ENCODE measurements around the gene NUP214.
A peak's percentile ranks its signal among the peaks of the same experiment; 100 is the strongest.

NUP214 gene

DNA sequence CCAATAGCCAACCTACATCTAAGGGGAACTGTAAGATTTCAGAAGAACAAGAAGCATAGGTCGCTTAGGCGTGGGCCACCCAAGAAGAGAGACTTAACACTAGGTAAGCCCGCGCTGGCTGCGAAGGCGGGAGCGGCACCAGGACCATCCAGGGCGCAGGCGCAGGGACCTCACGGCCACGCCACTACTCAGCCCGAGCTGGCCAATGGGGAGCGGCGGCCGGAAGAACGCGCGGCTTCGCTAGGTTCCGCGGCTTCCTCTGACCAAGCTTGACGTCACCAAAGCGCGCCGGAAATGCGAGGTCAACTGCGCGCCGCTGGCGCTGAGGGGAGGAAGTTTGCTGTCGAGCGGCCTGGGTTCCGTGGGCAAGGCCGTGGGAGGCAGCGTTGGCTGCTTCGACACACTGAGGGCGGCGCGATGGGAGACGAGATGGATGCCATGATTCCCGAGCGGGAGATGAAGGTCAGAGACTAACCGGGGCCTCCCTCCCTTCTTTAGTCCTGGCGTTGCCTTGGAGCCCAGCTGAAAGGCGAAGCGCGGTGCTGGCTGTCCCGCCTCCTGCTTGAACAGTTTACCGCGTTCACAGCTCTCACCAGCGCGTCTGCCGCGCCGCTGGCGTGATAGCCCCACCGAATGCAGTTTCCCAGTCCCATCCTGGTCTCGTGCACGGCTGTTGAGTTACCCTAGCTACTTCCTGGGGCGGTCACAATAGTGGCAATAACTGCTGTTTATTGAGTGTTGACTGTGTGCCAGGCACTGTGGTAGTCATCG is at the start of gene NUP214:
Gene NUP214 (plus strand): TSS at position 299 of the 771 bp plus-strand sequence. CDS start 119 bp downstream, at position 418.
- DNase-seq (peak; percentile 100), ATAC-seq (peak; percentile 99)
- Mint-ChIP-seq H3K4me3 (peak within 1 kb of the TSS; percentile 99), H3K36me3 (ENCODE audit: low read depth) (peaks cover 34% of the 10 kb centered on the region), H3K4me1 (peaks cover 41% of the 10 kb centered on the region), H3K27ac (peak within 1 kb of the TSS; percentile 99), H3K9me3 (no peaks in the 10 kb centered on the region), H3K27me3 (no peaks in the 10 kb centered on the region)

DNA sequence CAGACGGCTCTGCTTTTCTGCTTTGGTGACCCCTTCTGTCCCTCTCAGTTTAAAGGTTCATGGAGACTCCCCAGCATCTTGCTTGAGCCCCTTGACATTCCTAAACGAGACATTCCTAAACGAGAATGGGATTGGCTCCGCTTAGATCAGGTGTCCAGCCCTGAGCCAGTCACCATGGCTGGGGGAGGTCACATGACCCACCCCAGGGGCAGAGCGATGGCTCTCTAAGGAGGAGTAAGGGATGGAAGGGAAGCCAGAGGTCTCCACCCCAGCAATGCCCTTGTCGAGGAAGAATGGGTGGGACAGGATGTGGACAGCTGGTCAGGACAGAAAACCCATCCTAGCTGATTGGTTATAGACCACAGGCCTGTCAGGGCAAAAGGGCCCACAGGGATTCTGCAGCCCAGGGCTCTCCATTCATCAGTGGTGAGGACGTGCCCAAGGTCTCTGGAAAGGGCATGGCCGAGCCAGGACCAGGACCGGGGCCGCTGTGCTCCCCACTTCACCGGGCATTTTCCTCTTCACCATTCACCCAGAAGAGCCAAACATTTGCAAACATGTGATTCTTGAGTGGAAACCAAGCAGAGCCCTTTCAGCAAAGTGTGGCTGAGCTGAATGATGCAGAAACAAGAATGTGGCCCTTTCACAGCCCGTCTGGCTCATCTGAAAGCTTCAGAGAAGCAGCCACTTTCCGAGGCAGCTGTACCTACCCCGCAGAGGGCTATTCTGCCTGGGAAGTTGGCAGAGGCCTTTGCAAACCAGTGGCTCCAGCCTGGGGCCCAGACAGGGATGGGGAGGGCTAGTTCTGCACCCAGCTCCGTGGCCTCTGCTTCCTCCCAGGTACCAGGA is 48.8 kb upstream of the NUP214 start:
- no peak overlapping the region for H3K4me3 Mint-ChIP-seq
- no peaks in the 10 kb centered on the region for H3K27me3 Mint-ChIP-seq
- DNase-seq = no peak
- no peaks in the 10 kb centered on the region for H3K9me3 Mint-ChIP-seq
- no peaks in the 10 kb centered on the region for H3K36me3 Mint-ChIP-seq (ENCODE audit: low read depth)
- H3K27ac Mint-ChIP-seq = no peak overlapping the region
- no peaks in the 10 kb centered on the region for H3K4me1 Mint-ChIP-seq
- ATAC-seq = no peak

DNA sequence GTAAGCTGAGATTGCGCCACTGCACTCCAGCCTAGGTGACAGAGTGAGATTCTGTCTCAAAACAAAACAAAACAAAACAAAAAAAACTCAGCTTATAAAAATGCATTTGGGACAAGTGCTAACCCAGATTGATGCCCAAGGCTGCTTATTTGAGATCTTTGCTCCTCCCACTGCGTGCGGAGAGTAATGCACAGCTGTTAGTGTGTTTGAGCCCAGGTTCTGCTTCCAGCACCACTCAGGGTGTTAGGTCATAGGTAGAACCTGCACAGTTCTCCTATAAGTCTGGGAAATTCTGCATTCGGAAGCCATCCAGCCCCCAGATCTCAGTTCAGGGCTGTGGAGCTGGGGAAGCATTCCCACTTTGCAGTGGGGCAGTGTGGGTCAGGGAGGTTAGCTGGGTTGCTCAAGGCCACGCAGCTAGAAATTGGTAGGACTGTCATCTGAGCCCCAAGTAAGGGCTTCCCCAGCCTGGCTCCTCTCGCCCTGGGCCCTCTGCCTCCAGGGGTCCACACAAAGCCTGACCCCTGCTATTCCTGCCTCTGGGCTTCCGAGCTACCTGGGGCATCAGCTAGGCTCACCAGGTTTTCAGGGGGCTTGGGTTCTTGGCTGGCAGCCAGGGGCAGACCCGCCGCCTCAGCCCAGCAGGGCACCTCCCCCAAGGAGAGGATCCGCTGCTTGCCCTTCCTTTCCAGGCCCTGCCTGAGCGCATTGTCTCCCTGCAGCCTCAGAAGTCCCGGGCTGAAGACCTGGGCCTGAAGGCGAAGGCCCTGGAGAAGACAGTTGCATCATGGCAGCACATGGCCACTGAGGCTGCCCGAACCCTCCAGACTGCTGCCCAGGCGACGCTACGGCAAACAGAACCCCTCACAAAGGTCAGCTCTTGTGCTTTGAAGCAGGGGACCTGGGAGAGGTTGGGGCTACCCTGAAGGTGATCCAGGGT is 46.7 kb upstream of the NUP214 start:
- no peaks in the 10 kb centered on the region for H3K4me1 Mint-ChIP-seq
- no peaks in the 10 kb centered on the region for H3K9me3 Mint-ChIP-seq
- peaks cover 2% of the 10 kb centered on the region for H3K27me3 Mint-ChIP-seq
- no peaks in the 10 kb centered on the region for H3K36me3 Mint-ChIP-seq (ENCODE audit: low read depth)
- ATAC-seq = no peak
- no peak overlapping the region for H3K27ac Mint-ChIP-seq
- no peak overlapping the region for H3K4me3 Mint-ChIP-seq
- no peak for DNase-seq

DNA sequence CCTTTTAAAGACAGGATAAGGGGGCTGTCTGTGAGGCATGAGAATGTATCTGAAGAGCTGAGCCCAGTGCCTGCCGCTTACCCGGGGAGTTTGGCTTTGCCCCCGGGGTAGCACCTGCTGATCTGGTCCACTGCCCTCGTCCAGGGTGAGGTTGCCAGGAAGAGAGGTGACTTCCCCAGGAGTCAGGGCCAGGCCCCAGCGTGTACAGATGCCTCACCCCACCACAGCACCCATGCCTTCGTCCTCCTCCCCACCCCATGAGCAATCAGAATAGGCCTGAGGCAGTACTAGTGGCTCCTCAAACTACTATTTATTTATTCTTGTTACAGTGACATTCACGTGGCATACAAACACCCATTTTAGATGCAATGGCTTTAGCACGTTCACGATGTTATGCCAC is 44.8 kb upstream of the NUP214 start:
- DNase-seq (no peak), ATAC-seq (no peak)
- H3K4me1 Mint-ChIP-seq = no peaks in the 10 kb centered on the region
- H3K9me3 Mint-ChIP-seq = no peaks in the 10 kb centered on the region
- H3K27ac Mint-ChIP-seq = no peak overlapping the region
- H3K36me3 Mint-ChIP-seq (ENCODE audit: low read depth) = no peaks in the 10 kb centered on the region
- no peak overlapping the region for H3K4me3 Mint-ChIP-seq
- peaks cover 2% of the 10 kb centered on the region for H3K27me3 Mint-ChIP-seq

DNA sequence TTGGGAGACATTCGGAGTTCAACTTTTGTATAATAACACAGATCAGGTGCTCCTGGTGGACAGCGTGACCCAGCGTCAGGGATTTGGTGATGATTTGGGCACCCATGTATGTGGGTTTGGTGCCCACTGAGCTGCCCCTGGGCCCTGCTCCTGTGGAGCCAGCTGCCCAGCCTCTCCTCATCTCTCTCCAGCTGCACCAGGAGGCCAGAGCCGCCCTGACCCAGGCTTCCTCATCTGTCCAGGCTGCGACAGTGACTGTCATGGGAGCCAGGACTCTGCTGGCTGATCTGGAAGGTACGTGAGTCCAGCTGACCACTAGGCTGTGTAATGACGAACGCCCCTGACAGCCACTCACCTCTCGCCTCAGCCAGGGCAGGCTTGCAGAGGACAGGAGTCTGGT is 43.5 kb upstream of the NUP214 start:
- DNase-seq (no peak), ATAC-seq (no peak)
- Mint-ChIP-seq H3K27me3 (peaks cover 2% of the 10 kb centered on the region), H3K27ac (no peak overlapping the region), H3K36me3 (ENCODE audit: low read depth) (no peaks in the 10 kb centered on the region), H3K4me3 (no peak overlapping the region), H3K9me3 (no peaks in the 10 kb centered on the region), H3K4me1 (no peaks in the 10 kb centered on the region)

DNA sequence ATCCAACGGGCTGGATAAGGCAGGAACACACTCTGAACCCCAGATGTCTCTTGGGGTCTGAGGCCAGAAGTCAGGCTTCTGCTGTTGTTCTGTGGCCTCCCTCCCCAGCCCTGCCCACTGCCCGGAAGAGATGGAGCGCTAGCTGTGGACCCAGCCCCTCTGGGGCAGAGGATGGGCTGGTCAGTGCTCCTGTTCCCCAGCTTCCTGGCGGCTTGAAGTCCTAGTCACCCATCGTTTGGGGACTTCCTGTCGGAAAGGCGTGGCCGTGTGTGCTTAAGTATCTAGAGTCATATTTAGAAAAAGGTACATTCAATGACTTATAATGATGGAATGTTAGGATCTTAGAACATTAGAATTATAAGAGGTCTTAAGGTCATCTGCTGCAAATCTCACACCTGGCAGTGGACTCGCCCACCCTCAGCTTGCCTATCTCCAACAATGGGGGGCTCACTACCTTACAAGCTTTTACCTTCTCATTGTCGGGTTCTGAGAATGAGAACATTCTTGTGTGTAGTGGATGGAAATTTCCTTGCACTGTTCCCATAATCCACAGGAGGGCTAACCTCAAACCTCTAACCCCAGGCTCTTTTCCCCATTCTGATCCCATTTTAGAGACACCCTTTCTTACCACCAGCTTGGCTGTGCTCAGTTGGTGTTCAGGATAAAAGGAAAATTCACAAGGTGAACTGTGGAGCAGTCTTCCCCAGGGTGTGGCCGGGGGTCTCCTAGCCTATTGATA is 42.4 kb upstream of the NUP214 start:
- DNase-seq = no peak
- H3K27me3 Mint-ChIP-seq = peaks cover 2% of the 10 kb centered on the region
- no peaks in the 10 kb centered on the region for H3K9me3 Mint-ChIP-seq
- no peak for ATAC-seq
- H3K4me3 Mint-ChIP-seq = no peak overlapping the region
- no peak overlapping the region for H3K27ac Mint-ChIP-seq
- H3K36me3 Mint-ChIP-seq (ENCODE audit: low read depth) = no peaks in the 10 kb centered on the region
- no peaks in the 10 kb centered on the region for H3K4me1 Mint-ChIP-seq

DNA sequence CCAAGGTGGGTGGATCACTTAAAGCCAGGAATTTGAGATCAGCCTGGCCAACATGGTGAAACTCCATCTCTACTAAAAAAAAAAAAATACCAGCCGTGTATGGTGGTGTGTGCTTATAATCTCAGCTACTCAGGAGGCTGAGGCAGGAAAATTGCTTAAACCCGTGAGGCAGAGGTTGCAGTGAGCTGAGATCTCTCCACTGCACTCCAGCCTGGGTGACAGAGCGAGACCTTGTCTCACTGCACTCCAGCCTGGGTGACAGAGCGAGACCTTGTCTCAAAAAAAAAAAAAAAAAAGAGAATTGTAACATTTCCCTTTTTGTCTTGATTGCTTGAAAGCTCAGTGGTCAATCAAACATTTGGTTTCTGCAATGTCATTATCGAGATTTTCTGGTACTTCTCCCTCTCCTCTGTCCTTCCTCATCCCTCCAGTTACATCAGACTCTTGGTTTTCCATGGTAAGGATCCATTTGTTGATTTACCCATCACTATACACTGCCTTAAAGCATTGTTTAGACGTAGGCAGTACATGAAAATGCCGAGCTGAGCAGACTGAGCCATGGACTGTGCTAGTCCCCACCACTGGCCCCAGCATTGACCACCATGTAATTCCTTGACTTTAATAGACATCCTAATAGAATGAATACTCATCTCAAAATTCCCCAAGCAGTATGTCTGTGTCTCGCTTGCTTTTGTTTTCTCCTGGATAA is 40.6 kb upstream of the NUP214 start:
- Mint-ChIP-seq H3K4me1 (no peaks in the 10 kb centered on the region), H3K36me3 (ENCODE audit: low read depth) (no peaks in the 10 kb centered on the region), H3K4me3 (no peak overlapping the region), H3K27me3 (peaks cover 2% of the 10 kb centered on the region), H3K9me3 (no peaks in the 10 kb centered on the region), H3K27ac (no peak overlapping the region)
- no peak for ATAC-seq
- no peak for DNase-seq

DNA sequence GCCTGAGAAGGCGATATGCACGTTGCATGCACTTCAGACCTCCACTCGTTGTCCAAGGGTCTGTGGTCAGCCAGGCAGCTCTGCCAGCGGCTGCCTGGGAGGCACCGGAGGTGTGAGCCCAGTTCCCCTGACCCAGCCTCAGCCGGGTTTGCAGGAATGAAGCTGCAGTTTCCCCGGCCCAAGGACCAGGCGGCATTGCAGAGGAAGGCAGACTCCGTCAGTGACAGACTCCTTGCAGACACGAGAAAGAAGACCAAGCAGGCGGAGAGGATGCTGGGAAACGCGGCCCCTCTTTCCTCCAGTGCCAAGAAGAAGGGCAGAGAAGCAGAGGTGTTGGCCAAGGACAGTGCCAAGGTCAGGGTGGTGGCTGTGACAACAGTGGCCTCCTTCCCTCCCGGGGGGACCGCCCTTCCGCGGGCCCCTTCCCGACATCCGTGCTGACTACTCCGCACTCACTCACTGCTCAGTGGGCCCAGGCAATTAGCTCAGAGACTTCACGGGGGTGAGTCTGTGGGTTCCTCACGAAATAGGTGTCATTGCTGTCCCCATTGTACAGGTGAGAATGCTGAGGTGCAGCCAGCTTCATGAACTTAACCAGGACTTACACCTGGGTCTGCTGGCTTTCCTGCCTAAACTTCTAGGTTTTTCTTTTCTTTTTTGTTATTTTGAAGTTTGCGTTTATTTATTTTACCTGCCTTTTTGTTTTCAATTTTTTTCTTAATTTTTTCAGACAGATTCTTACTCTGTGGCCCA is 39.8 kb upstream of the NUP214 start:
- Mint-ChIP-seq H3K36me3 (ENCODE audit: low read depth) (no peaks in the 10 kb centered on the region), H3K4me3 (no peak overlapping the region), H3K27ac (no peak overlapping the region), H3K27me3 (peaks cover 2% of the 10 kb centered on the region), H3K4me1 (no peaks in the 10 kb centered on the region), H3K9me3 (no peaks in the 10 kb centered on the region)
- no peak for ATAC-seq
- no peak for DNase-seq

DNA sequence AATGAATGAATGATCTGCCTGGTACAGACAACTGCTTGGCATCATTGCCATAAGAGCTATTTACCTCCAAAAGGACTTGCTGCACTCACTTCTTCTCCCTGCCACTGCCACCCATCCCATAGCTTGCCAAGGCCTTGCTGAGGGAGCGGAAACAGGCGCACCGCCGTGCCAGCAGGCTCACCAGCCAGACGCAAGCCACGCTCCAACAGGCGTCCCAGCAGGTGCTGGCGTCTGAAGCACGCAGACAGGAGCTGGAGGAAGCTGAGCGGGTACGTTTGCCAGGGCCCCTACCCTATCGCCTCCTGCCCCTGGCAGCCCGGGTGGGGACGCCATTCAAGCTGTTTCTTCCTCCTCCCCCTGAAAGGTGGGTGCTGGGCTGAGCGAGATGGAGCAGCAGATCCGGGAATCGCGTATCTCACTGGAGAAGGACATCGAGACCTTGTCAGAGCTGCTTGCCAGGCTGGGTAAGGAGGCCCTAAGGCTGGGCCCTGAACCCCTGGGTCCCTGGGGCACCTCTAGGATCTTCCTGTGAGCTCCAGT is 38.0 kb upstream of the NUP214 start:
- DNase-seq = no peak
- Mint-ChIP-seq H3K9me3 (no peaks in the 10 kb centered on the region), H3K36me3 (ENCODE audit: low read depth) (no peaks in the 10 kb centered on the region), H3K4me3 (no peak overlapping the region), H3K27me3 (no peaks in the 10 kb centered on the region), H3K27ac (no peak overlapping the region), H3K4me1 (no peaks in the 10 kb centered on the region)
- ATAC-seq = no peak

DNA sequence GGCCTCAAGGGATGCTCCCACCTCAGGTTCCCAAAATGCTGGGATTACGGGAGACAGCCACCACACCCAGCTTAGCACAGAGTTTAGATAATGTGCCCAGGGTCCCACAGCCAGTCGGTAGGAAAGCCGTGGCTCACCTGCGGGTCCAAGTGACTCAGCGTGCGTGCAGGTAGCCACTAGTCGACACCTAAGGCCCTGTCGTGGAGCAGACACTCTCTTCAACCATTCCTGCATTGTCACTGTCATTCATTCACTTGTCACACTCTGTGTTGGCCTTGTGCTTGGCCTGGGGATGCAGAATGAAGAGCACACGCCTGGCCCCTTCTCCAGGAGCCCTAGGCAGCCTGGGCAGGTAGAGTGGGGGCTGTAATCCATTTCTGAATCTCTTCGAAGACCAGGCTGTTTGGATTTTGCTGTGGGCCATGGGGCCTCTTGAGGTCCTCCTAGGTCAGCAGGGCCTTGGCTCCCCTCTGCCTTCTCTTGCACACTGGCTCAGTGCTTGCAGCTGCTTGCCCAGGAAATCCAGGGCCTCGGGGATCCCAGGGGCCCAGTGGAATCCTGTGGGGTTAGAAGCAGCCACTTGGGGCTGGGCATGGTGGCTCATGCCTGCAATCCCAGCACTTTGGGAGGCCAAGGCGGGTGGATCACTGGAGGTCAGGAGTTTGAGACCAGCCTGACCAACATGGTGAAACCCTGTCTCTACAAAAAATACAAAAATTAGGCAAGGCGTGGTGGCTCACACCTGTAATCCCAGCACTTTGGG is 35.2 kb upstream of the NUP214 start:
- no peaks in the 10 kb centered on the region for H3K4me1 Mint-ChIP-seq
- H3K9me3 Mint-ChIP-seq = no peaks in the 10 kb centered on the region
- no peak for DNase-seq
- H3K4me3 Mint-ChIP-seq = no peak overlapping the region
- H3K27me3 Mint-ChIP-seq = peaks cover 12% of the 10 kb centered on the region
- no peak overlapping the region for H3K27ac Mint-ChIP-seq
- no peak for ATAC-seq
- no peaks in the 10 kb centered on the region for H3K36me3 Mint-ChIP-seq (ENCODE audit: low read depth)

DNA sequence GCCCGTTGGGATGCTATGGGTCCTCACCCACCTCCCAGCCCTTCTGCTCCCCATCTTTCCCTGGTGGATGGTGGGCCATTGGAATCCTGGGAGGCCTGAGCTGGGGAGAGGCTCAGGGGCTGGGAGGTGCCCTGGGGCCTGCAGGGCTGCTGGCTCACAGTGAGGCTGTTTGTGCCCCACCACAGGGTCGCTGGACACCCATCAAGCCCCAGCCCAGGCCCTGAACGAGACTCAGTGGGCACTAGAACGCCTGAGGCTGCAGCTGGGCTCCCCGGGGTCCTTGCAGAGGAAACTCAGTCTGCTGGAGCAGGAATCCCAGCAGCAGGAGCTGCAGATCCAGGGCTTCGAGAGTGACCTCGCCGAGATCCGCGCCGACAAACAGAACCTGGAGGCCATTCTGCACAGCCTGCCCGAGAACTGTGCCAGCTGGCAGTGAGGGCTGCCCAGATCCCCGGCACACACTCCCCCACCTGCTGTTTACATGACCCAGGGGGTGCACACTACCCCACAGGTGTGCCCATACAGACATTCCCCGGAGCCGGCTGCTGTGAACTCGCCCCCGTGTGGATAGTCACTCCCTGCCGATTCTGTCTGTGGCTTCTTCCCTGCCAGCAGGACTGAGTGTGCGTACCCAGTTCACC is 33.9 kb upstream of the NUP214 start:
- ATAC-seq = no peak
- Mint-ChIP-seq H3K4me1 (peaks cover 3% of the 10 kb centered on the region), H3K27ac (no peak overlapping the region), H3K4me3 (no peak overlapping the region), H3K9me3 (no peaks in the 10 kb centered on the region), H3K36me3 (ENCODE audit: low read depth) (no peaks in the 10 kb centered on the region), H3K27me3 (peaks cover 21% of the 10 kb centered on the region)
- DNase-seq = no peak

DNA sequence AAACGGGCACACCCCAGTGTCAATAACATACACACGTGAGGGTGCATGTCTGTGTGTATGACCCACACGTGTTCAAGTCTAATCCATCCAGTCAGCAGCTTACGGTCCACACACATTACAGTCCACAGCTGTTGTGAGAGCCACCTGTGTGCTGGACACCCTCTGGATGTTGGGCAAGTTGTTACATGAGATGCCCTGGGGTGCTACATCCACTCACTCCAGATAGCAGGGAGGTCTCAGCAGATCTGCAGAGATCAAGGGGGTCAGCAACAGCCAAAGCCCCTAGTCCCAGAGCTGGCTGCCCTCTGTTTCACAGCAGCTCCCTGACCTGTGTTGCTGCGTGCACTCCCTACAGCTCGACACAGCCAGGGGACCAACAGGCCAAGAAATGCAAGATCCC is 33.4 kb upstream of the NUP214 start:
- Mint-ChIP-seq H3K36me3 (ENCODE audit: low read depth) (no peaks in the 10 kb centered on the region), H3K27me3 (peaks cover 21% of the 10 kb centered on the region), H3K4me1 (peaks cover 3% of the 10 kb centered on the region), H3K9me3 (no peaks in the 10 kb centered on the region), H3K4me3 (no peak overlapping the region), H3K27ac (no peak overlapping the region)
- ATAC-seq = no peak
- no peak for DNase-seq

Data from activated naive CD8-positive, alpha-beta T cell treated with anti-CD3 and anti-CD28 coated beads, Interleukin-2, amount 50 U/mL, for 24 hours (primary cell).